IPS-20b (cell line): Measurements from ENCODE around the gene GRM8.

Experiments
- H3K27ac ChIP-seq: one replicate; pipeline ENCODE4 v1.5.1; 2013; ENCODE audit warnings: low read length
- H3K27me3 ChIP-seq: 2 replicates; pipeline ENCODE4 v1.6.1; 2013; ENCODE audit warnings: mild to moderate bottlenecking, low read length, inconsistent platforms; ENCODE audit not compliant: insufficient read depth
- H3K36me3 ChIP-seq: 2 replicates; pipeline ENCODE4 v1.6.1; 2013; ENCODE audit warnings: low read depth, mild to moderate bottlenecking, inconsistent platforms, low read length, moderate library complexity; ENCODE audit not compliant: insufficient read depth
- H3K4me1 ChIP-seq: 2 replicates; pipeline ENCODE4 v1.6.1; 2013; ENCODE audit warnings: mild to moderate bottlenecking, control low read depth, inconsistent platforms, low read length, moderate library complexity; ENCODE audit not compliant: insufficient read depth
- H3K4me3 ChIP-seq: 2 replicates; pipeline ENCODE4 v1.5.1; 2013; ENCODE audit warnings: mild to moderate bottlenecking, low read length, inconsistent platforms
- H3K9ac ChIP-seq: 2 replicates; pipeline ENCODE4 v1.6.1; 2013; ENCODE audit warnings: low read depth, mild to moderate bottlenecking, inconsistent platforms, low read length, moderate library complexity
- H3K9me3 ChIP-seq: 2 replicates; pipeline ENCODE4 v1.6.1; 2013; ENCODE audit warnings: mild to moderate bottlenecking, low read depth, low read length, inconsistent platforms; ENCODE audit not compliant: insufficient read depth

The GRM8 gene

DNA sequence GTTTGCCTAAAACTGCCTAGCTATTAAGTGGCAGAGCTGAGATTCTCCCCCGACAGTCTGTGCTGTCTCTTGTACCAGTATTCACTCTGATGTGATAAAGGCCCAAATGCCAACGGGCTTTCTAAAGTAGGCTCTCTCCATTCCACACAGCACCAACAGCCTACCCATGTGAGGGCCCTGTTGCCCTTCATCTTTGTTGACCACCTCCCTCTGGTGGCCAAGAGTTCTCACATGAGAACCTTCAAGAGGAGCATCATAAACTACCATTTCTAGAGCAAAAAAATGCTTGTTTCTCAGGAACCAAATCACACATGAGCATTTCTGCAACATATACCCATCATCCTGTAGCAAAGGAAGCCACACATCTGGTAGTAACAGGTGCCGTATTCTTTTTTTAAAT lies 185.8 kb downstream of the GRM8 start:
- Histone ChIP-seq H3K9me3 (no peaks in the 10 kb centered on the region; the same call in 1 of the 2 replicates), H3K9ac (no peak overlapping the region), H3K27me3 (no peaks in the 10 kb centered on the region), H3K36me3 (no peaks in the 10 kb centered on the region), H3K4me1 (no peaks in the 10 kb centered on the region), H3K27ac (no peak overlapping the region), H3K4me3 (no peak overlapping the region)

DNA sequence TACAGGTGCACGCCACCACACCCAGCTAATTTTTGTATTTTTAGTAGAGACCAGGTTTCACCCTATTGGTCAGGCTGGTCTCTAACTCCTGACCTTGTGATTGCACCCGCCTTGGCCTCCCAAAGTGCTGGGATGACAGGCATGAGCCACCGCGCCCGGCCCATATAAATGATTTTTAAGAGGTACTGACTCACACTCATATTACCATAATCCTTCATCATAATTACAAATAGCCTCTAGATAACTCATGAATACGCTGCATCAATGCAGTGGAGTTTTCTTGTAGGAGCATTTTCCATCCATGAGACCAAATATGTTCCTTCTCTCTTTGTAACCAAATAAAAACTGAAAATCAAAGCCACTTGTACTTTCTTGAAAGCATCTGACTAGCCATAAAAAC lies 193.3 kb downstream of the GRM8 start:
- H3K27ac ChIP-seq: no peak overlapping the region
- H3K36me3 ChIP-seq: no peaks in the 10 kb centered on the region
- H3K27me3 ChIP-seq: no peaks in the 10 kb centered on the region
- no peak overlapping the region for H3K4me3 ChIP-seq
- no peaks in the 10 kb centered on the region for H3K9me3 ChIP-seq
- H3K4me1 ChIP-seq: no peaks in the 10 kb centered on the region
- H3K9ac ChIP-seq: no peak overlapping the region

DNA sequence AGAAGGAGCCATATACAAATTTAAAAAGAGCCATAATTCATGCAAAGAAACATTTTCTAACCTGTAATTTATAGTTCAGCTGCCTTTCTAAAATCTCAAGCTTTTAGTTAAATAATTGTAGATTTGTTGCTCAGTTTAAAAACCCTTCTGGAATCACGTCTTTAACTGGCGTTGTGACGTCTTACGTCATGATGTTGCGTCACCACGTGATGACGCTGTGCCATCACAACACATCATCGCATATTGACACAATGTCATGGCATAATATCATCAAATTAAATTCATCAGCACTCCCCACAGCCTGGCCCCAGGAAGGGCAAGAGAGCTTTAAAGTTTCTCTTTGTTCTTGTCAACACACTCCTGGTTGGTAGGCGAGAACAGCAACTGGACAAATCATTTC lies 194.8 kb downstream of the GRM8 start:
- Histone ChIP-seq H3K9me3 (no peaks in the 10 kb centered on the region), H3K9ac (no peak overlapping the region)

GRCh38 chr7:127056202-127056601 lies 196.5 kb downstream of the GRM8 start:
- H3K27ac ChIP-seq: no peak overlapping the region
- no peaks in the 10 kb centered on the region for H3K27me3 ChIP-seq
- no peaks in the 10 kb centered on the region for H3K9me3 ChIP-seq
- no peaks in the 10 kb centered on the region for H3K4me1 ChIP-seq
- no peak overlapping the region for H3K4me3 ChIP-seq
- H3K36me3 ChIP-seq: no peaks in the 10 kb centered on the region
- H3K9ac ChIP-seq: no peak overlapping the region

More for the DNA sequence above, 194.8 kb downstream of the GRM8 start:
- H3K4me3 ChIP-seq: no peak overlapping the region
- no peak overlapping the region for H3K27ac ChIP-seq
- no peaks in the 10 kb centered on the region for H3K36me3 ChIP-seq
- H3K27me3 ChIP-seq: no peaks in the 10 kb centered on the region
- no peaks in the 10 kb centered on the region for H3K4me1 ChIP-seq

- H3K9ac ChIP-seq: no peak overlapping the region
- H3K9me3 ChIP-seq: no peaks in the 10 kb centered on the region
- no peaks in the 10 kb centered on the region for H3K4me1 ChIP-seq
- H3K4me3 ChIP-seq: no peak overlapping the region
- no peak overlapping the region for H3K27ac ChIP-seq
- no peaks in the 10 kb centered on the region for H3K36me3 ChIP-seq
- H3K27me3 ChIP-seq: no peaks in the 10 kb centered on the region
These were observed 205.2 kb downstream of the GRM8 start for GRCh38 chr7:127047521-127047920.

DNA sequence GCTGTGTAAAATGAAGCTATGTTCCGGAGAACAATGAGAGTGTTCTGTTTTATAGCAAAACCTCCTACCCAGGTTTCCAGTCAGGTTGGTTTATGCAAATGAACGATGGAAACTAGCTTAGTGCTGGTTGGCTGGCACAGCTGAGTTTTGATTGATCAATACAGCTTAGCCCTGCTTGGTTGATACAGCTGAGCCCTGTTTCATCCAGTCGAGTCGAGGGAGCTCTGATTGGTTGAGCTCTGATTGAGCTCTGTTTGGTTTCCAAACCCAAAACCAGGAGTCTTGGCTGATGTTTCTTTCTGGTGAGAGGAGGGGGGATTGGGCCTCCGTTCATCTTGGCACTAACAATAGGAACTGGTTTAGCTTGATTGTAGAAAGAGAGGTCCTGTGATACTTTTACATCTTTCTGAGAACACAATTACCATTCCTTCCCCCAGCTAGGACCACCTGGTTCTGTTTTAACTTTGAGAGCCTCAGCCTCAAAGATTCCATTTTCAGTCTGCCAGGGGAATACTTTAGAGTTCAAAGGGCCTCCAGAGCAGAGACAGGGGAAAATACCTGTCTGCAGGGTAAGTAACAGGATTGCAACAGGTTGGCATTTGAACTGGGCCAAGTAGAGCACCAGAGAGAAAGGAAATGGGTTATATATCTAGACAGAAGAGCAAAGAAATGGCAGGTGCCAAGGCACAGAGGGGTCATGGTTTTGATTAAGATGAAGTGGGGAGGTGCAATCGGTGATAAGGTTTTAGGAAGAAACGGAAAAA lies 210.9 kb downstream of the GRM8 start:
- Histone ChIP-seq H3K4me3 (no peak overlapping the region), H3K36me3 (no peaks in the 10 kb centered on the region), H3K9ac (no peak overlapping the region)

GRCh38 chr7:127040042-127040441 lies 212.7 kb downstream of the GRM8 start:
- Histone ChIP-seq H3K36me3 (no peaks in the 10 kb centered on the region), H3K27me3 (no peaks in the 10 kb centered on the region), H3K9ac (no peak overlapping the region), H3K27ac (no peak overlapping the region), H3K4me1 (no peaks in the 10 kb centered on the region), H3K4me3 (no peak overlapping the region), H3K9me3 (no peaks in the 10 kb centered on the region)

More for the DNA sequence above, 210.9 kb downstream of the GRM8 start:
- no peak overlapping the region for H3K27ac ChIP-seq
- H3K9me3 ChIP-seq: no peaks in the 10 kb centered on the region
- no peaks in the 10 kb centered on the region for H3K27me3 ChIP-seq
- H3K4me1 ChIP-seq: no peaks in the 10 kb centered on the region

- no peaks in the 10 kb centered on the region for H3K27me3 ChIP-seq
- no peak overlapping the region for H3K27ac ChIP-seq
- H3K36me3 ChIP-seq: no peaks in the 10 kb centered on the region
- no peak overlapping the region for H3K4me3 ChIP-seq
- no peaks in the 10 kb centered on the region for H3K9me3 ChIP-seq
- H3K9ac ChIP-seq: no peak overlapping the region
- H3K4me1 ChIP-seq: no peaks in the 10 kb centered on the region
These were observed 213.2 kb downstream of the GRM8 start for GRCh38 chr7:127039541-127039940.

DNA sequence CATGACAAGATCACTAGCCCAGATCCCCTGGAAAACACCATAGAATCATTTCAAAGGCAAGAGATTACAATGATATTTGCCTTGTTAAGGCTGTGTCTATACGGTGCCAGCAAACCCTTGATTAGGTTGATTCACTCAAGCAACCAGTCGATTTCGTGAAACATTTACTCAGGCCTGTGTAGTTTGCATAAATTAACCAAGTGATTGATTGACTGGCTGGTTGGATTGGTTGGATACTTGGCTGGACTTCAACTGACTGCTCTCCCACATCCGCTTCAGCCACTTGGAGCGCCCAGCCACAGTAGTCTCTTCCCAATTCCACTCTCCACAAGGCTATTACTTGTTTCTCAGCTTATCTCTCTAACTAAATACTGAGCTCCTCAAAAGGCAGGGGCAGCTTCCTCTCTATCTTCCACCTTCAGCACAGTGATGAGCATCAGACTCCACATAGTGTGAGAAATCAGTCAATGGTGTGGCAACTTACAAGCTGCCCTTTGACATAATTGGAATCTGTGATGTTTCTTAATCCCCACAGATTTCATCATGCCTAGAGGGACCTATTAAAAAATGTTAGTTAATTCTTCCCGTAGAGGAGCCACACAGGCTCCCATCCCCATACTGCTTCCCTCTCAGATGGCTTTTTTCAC lies 217.4 kb downstream of the GRM8 start:
- Histone ChIP-seq H3K27me3 (no peaks in the 10 kb centered on the region), H3K4me3 (no peak overlapping the region), H3K9ac (no peak overlapping the region), H3K4me1 (no peaks in the 10 kb centered on the region), H3K27ac (no peak overlapping the region), H3K36me3 (no peaks in the 10 kb centered on the region), H3K9me3 (no peaks in the 10 kb centered on the region)

- Histone ChIP-seq H3K4me1 (no peaks in the 10 kb centered on the region), H3K4me3 (no peak overlapping the region), H3K36me3 (no peaks in the 10 kb centered on the region), H3K9ac (no peak overlapping the region), H3K27ac (no peak overlapping the region), H3K9me3 (no peaks in the 10 kb centered on the region), H3K27me3 (no peaks in the 10 kb centered on the region)
These were observed 218.4 kb downstream of the GRM8 start for GRCh38 chr7:127034186-127034806.

DNA sequence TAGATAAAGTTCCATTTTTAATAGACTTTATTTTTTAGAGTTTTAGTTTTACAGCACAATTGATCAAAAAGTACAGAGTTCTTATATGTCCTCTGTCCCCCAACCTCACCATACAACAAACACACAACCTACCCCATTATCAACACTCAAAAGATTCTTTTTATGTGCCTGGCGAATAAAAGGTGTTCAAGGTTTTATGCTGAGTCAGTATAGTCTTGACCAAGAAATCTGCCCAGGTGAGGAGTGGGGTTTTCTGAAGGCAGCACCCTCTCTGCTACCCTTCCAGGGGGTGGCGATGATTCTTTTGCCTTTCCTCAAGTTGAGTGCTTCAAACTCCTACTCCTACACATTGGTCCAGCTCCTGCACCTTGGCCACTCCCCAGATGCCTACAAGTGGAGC lies 222.9 kb downstream of the GRM8 start:
- no peak overlapping the region for H3K27ac ChIP-seq
- no peak overlapping the region for H3K9ac ChIP-seq
- H3K36me3 ChIP-seq: no peaks in the 10 kb centered on the region
- no peaks in the 10 kb centered on the region for H3K4me1 ChIP-seq
- no peak overlapping the region for H3K4me3 ChIP-seq
- no peaks in the 10 kb centered on the region for H3K27me3 ChIP-seq
- H3K9me3 ChIP-seq: no peaks in the 10 kb centered on the region

GRCh38 chr7:127021857-127022256 lies 230.9 kb downstream of the GRM8 start:
- Histone ChIP-seq H3K4me3 (no peak overlapping the region), H3K27ac (no peak overlapping the region), H3K27me3 (no peaks in the 10 kb centered on the region), H3K4me1 (no peaks in the 10 kb centered on the region), H3K9ac (no peak overlapping the region), H3K9me3 (no peaks in the 10 kb centered on the region), H3K36me3 (no peaks in the 10 kb centered on the region)
